ENCODE data around the gene TEX36.
"Not testable (repeated sequence)": the region's sequence is repeated elsewhere in the genome, so short reads cannot be mapped to it uniquely, and the experiment has no call there.

TEX36 gene

GRCh38 chr10:125692601-125693523, 9.9 kb upstream of the TEX36 start:
- DNase-seq (ENCODE audit: low read depth in 2 of 2, low spot score in 1 of 2), result no peak

- no peak for DNase-seq (ENCODE audit: low read depth in 2 of 2, low spot score in 1 of 2)
Measured at GRCh38 chr10:125692196-125692595, 9.2 kb upstream of the TEX36 start.

GRCh38 chr10:125691160-125691981, 8.4 kb upstream of the TEX36 start:
- DNase-seq (ENCODE audit: low read depth in 2 of 2, low spot score in 1 of 2), result no peak

- no peak for DNase-seq (ENCODE audit: low read depth in 2 of 2, low spot score in 1 of 2)
Measured at GRCh38 chr10:125689955-125690569, 7.1 kb upstream of the TEX36 start.

- DNase-seq (ENCODE audit: low read depth in 2 of 2, low spot score in 1 of 2), result no peak
Measured at GRCh38 chr10:125687507-125688185, 4.7 kb upstream of the TEX36 start.

GRCh38 chr10:125684581-125684980, 1.6 kb upstream of the TEX36 start:
- DNase-seq (ENCODE audit: low read depth in 2 of 2, low spot score in 1 of 2), result no peak

DNA sequence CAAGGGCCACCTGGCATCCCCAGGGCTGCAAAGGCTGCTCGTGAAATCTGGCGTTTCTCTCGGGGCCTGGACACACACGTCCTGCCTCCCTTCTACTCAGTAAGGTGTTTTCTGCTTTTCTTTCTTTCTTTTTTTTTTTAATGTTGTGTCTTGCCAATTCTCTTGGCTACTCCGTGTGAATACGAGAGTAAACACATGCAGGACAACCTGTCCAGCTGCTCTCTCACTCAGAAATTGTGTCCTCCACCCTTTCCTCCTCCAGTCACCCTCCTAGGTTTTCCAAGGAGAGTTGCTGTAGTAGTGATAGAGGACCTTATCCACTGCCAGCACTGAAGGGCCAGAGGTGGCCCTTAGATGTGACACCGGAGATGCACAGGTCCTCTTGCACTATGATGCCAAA, 858 bp upstream of the TEX36 start:
- no peak for DNase-seq (ENCODE audit: low read depth in 2 of 2, low spot score in 1 of 2)

GRCh38 chr10:125679436-125679835, 3.5 kb downstream of the TEX36 start:
- DNase-seq (ENCODE audit: low read depth in 2 of 2, low spot score in 1 of 2), result no peak

GRCh38 chr10:125672884-125673283, 10.1 kb downstream of the TEX36 start:
- DNase-seq (ENCODE audit: low read depth in 2 of 2, low spot score in 1 of 2), result no peak

- no peak for DNase-seq (ENCODE audit: low read depth in 2 of 2, low spot score in 1 of 2)
Measured at GRCh38 chr10:125662584-125662983, 20.4 kb downstream of the TEX36 start.

- DNase-seq (ENCODE audit: low read depth in 2 of 2, low spot score in 1 of 2), result no peak
Measured at GRCh38 chr10:125661941-125662515, 20.9 kb downstream of the TEX36 start.

DNA sequence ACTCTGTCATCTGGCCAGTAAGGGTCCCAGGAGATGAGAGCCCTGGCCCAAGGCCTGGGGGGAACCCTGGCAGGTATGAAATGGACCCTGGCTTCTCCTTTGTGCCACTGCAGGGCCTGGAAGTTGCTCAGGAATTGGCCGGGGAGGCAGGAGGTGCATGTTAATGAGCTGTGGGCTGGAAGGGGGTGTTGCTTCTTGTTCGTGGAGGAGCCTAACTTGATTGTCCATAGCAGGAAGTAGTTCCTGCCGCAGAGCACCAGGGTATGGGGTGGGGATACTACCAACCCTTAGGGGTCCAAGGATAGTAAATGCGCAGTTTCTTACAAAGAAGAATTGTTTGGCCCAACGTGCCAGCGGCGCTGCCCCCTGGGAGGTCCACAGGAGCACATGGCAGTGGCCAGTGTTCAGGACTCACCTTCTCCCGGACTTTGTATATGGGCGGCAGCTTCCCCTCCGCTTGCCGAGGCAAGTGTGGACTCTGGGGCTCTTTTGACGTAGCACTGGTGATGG, 21.5 kb downstream of the TEX36 start:
- no peak for DNase-seq (ENCODE audit: low read depth in 2 of 2, low spot score in 1 of 2)

DNA sequence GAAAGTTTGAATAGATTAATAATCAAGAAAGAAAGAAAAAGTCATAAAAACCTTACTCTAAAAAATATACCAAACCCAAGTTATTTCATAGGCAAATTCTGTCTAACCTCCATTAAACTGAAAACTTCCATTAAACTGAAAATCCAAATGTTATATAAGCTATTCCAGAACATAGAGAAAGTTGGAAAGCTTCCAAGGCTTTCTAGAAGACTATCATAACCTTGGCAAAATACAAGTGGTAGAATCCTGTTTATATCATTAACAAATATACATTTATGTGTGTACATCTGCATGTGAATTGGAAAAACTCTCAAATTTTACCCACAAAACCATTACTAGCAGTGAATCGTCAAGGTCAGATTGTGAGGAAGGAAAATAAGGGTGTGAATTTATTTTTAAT, 23.9 kb downstream of the TEX36 start:
- DNase-seq (ENCODE audit: low read depth in 2 of 2, low spot score in 1 of 2), result no peak

GRCh38 chr10:125656523-125656922, 26.4 kb downstream of the TEX36 start:
- DNase-seq (ENCODE audit: low read depth in 2 of 2, low spot score in 1 of 2), result no peak

- not testable (repeated sequence) for DNase-seq (ENCODE audit: low read depth in 2 of 2, low spot score in 1 of 2)
Measured at GRCh38 chr10:125653113-125653512, 29.9 kb downstream of the TEX36 start.

DNA sequence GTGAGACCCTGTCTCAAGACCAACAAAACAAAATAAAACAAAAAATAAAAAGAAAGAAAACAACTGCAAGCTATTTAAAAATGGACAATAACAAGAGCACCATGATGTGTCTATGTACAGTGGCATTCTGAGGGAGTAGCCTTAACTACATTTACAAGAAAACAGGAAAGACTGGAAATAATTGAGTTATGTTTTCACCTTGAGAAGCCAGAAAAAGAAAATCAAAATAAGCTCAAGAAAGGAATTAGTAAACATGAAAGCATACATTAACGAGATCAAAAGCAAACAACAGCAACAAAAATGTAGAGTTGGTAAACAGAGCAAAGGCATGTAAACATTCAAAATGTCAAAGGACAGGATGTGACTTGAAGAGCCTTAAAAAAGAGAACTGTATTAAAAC, 36.7 kb downstream of the TEX36 start:
- no peak for DNase-seq (ENCODE audit: low read depth in 2 of 2, low spot score in 1 of 2)

DNA sequence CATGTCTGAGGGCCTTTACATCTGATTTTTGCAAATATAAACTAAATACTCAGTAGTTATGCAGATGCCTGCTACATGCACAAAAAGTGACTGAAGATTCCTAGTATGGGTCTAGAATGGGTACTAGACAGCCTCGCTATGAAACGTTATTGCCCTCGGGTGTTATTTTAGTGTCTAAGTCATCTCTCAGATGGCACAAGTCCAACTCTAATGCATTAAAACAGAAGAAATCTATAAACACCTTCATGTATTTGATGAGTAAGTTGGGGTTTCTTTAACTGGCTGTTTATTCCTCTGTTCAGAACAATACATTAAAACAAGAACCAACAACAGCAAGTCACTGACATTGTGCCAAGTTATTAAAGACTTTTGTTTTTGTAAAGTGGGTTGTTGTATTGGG, 41.6 kb downstream of the TEX36 start:
- no peak for DNase-seq (ENCODE audit: low read depth in 2 of 2, low spot score in 1 of 2)

DNA sequence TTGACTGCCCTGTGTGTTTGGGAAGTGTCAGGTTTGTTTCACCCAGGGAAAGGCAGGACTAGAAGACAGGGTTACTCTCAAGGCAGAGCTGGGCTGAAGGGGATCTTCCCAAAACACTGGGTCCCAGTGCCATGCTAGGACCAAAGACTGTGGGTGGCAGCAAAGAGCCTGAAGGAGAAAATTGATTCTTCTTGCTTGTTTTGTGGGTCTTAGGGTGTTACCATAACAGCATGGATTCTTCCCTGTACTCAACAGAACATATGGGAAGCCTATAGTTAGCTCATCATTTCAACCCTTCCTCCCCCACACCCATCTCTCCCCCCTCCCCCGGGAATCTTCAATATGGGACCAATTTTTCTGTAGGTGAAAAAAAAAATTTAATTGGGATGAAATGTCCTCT, 42.3 kb downstream of the TEX36 start:
- no peak for DNase-seq (ENCODE audit: low read depth in 2 of 2, low spot score in 1 of 2)

- DNase-seq (ENCODE audit: low read depth in 2 of 2, low spot score in 1 of 2), result no peak
Measured at GRCh38 chr10:125639846-125640245, 43.1 kb downstream of the TEX36 start.

DNA sequence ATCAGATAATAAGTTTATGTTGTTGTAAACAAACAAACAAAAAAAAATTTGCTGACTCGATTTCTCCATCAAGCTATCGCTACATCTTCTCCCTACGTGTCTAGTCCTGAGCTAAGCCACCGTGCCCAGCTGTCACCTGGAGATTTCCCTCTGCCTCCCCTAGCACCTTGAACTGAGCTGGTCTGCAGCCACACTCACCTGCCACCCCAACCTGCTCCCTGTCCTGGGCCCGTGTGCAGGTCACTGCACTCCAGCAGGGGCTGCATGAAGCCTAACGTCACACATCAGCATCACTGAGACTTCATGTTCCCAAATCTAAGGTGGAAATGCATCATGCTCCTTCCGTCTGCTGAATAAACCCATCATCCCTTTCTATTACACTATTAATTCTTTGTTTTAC, 44.4 kb downstream of the TEX36 start:
- no peak for DNase-seq (ENCODE audit: low read depth in 2 of 2, low spot score in 1 of 2)

- DNase-seq (ENCODE audit: low read depth in 2 of 2, low spot score in 1 of 2), result no peak
Measured at GRCh38 chr10:125637496-125637895, 45.5 kb downstream of the TEX36 start.

Measured in stimulated activated CD8-positive, alpha-beta memory T cell treated with anti-CD3 and anti-CD28 coated beads, Interleukin-4, amount 100 ng/mL, for 1 hour (primary cell).